AG10803 (cell line): ENCODE results near the gene EXOC3L4.
"Not testable (repeated sequence)": the region's sequence is repeated elsewhere in the genome, so short reads cannot be mapped to it uniquely, and the experiment has no call there.

Experiments
- DNase-seq: peaks from one replicate; pipeline ENCODE4 v3.0.0; 2010; ENCODE audit warnings: low read depth
- H3K4me3 ChIP-seq: 2 replicates; pipeline ENCODE4 v1.5.1; 2011; ENCODE audit warnings: mild to moderate bottlenecking, low read length, control low read depth
- CTCF ChIP-seq: conservative IDR thresholded peaks from 2 replicates; pipeline ENCODE4 v1.5.1; 2011; ENCODE audit warnings: mild to moderate bottlenecking, low read length, control low read depth, inconsistent platforms

The EXOC3L4 gene

DNA sequence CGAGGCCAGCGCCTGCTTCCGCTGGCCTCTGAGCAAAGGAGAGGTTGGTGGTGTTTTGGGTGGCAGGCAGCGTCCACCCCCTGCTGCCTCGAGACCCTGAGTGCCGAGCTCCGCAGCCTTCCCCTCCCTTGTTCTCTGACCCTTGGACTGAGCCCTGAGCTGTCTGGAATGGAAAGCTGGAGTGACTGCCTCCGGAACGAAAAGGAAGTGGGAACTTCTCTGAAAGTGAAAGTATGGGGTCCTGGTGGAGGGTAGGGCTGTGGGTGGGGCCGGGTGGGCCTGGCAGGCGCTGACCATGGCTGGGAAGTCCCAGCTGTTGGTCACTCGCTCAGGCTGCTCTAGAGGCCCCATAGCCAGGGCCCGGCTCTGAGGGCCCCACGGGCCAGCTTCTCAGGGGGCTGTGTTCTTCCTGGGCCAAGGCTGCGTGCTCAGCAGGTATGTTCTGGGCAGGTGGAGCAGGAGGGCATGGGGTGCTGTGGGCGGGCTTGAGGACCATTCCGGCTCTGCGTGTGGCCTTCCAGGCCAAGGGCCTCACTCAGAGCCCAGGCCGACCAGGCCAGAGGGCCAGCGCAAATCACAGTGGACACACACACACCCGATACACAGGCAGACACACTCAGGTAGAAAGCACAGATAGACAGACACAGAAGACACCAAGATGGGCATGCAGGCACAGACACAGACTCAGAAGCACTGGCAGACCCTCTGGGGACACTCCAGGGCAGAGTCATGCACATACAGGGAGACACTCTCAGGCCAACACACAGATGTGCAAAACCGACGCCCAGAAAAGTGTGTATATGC, at the start of gene EXOC3L4:
Gene EXOC3L4, plus strand, starts transcription at position 320 of the 804 bp plus-strand sequence. CDS start 5,495 bp downstream, outside the sequence.
- DNase-seq: no peak
- no peak within 1 kb of the TSS for H3K4me3 ChIP-seq
- no peak for TF ChIP-seq CTCF

DNA sequence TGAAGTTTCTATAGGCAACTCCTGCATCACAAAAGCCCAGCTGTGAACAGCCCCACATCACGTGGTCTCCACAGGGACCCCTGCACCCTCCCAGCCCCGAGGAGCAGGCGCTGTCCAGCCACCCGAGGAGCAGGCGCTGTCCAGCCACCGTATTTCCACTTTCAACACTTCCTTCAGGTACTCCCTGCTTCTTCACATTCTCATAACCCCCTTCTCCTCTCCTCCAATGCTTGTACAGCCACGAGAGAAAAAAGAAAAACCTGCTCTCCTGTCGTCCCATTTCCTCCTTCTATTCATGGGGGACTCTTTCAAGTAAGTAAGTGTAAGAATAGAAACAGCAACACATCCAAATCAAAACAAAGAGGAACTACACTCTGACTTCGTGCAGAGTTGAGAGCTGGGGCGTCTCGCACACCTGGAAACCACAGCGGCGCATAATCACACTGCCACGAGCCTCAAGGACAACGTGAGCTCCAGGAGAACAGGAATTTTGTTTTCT, 49.1 kb upstream of the EXOC3L4 start:
- DNase-seq: no peak
- H3K4me3 ChIP-seq: no peak overlapping the region
- TF ChIP-seq CTCF: no peak

DNA sequence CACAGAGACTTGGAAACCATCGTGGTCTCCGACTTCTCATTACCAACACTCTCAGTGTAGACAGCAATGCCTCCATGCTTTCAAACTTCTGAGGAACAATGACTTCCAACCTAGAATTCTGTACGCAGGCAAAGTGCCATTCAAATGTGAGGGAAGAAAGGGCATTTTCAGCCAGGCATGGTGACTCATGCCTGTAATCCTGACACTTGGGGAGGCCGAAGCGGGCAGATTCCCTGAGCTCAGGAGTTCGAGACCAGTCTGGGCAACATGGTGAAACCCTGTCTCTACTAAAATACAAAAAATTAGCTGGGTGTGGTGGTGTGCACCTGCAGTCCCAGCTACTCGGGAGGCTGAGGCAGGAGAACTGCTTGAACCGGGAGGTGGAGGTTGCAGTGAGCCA, 47.1 kb upstream of the EXOC3L4 start:
- not testable (repeated sequence) for DNase-seq, H3K4me3 ChIP-seq

- no peak for TF ChIP-seq CTCF
- H3K4me3 ChIP-seq: no peak overlapping the region
- no peak for DNase-seq
Observed at GRCh38 chr14:103050935-103051334, 43.6 kb upstream of the EXOC3L4 start.

DNA sequence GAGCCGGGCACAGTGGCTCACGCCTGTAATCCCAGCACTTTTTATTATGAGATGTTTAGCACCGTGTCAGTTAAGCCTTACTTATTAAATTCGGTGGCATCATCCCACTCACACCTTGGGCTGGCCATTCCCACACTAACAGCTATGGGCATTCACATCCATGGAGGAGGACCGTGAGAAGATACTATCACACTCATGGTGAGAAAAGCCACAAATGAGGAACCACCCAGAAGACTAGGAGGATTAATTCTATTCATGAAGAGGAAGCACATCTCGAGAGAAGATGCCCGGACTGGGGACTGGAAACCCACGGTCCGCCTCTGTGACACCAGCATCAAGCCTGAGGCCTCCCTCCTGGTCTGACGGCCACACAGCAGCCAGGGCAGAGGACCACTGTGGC, 42.1 kb upstream of the EXOC3L4 start:
- no peak for TF ChIP-seq CTCF
- no peak for DNase-seq
- no peak overlapping the region for H3K4me3 ChIP-seq

GRCh38 chr14:103055695-103056094, 38.8 kb upstream of the EXOC3L4 start:
- no peak for TF ChIP-seq CTCF
- DNase-seq: peak; percentile 9
- peak overlapping the region; percentile 93 for H3K4me3 ChIP-seq

DNA sequence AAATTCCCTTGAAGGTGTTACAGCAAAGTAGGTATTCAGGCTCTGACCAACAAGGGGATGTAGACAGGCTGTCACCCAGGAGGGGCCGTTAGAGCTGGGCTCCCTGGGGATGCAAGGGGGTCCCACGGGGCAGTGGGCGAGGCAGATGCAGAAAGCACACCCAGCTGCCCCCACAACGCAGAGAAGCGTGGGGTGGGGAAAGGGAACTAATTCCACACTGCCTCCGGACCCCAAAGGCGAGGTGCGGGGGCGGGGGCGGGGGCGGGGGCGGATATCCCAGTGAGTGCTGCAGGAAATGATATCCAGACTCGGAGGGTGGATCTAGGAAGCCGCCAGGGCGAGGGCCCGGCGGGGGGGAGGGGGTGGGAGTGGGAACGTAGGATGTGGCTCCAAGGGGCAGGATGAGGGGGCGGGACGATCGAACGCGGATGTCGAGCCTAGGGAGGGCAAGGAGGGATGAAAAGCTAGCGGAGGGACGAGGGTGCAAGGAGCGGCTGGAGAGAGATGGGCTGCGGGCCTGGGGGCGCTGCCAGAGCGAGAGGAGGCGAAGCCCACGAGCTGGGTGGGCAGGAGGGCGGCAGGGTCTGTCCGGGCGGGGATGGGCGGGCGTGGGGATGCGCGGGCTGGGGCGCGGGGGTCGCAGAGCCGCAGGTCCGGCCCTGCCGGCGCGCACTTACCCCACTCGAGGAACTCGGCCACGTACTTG, 38.0 kb upstream of the EXOC3L4 start:
- no peak for TF ChIP-seq CTCF
- peak overlapping the region; percentile 93 for H3K4me3 ChIP-seq

More for the DNA sequence above, 38.0 kb upstream of the EXOC3L4 start:
- peak; percentile 64 for DNase-seq
